Measurements from ENCODE around the gene NUP62.

- TF ChIP-seq CREB5 (CRISPR knock-in tag; IDR thresholded peaks at IDR 0.05; ENCODE audit: low read depth): no peak
- TF ChIP-seq PATZ1 (CRISPR knock-in tag; IDR thresholded peaks at IDR 0.05; ENCODE audit: borderline replicate concordance): no peak
- TF ChIP-seq ZC3H10 (CRISPR knock-in tag; IDR thresholded peaks at IDR 0.05): no peak
- TF ChIP-seq OSR1 (CRISPR knock-in tag; IDR thresholded peaks at IDR 0.05): no peak
- no peak for TF ChIP-seq PPARA (CRISPR knock-in tag; IDR thresholded peaks at IDR 0.05; ENCODE audit: borderline replicate concordance)
- no peak for TF ChIP-seq ZNF8 (CRISPR knock-in tag; IDR thresholded peaks at IDR 0.05)
- no peak for TF ChIP-seq ARNTL (CRISPR knock-in tag; IDR thresholded peaks at IDR 0.05; ENCODE audit: borderline replicate concordance, low read depth)
These were observed 59.6 kb downstream of the NUP62 start for GRCh38 chr19:49869484-49870308.
